GM12878 (cell line): ENCODE data around the gene MT1H. TPM values are rescaled to one million over a fixed set of nuclear protein-coding genes. Genes with fewer than 3 reads are reported as not detected.

ENCODE experiments used
- ATAC-seq: fragments of 200-7000 bp; cut with Tn5 transposase; 3 replicates; pipeline ENCODE4 v1.9.1; 2020; ENCODE audit warnings: mild to moderate bottlenecking, moderate library complexity
- BruUV-seq: library from RNA; stranded (reverse); fragments of 400-500 nt; replicated peaks from 2 replicates; lab custom pipeline; 2021; lab: Mats Ljungman, UMichigan
- CTCF ChIA-PET: fragments of 300-600 bp; sonication (Branson Sonifier 250); formaldehyde crosslinking; extraction: SDS; loops from one replicate; lab custom pipeline; 2021; ENCODE audit warnings: inconsistent platforms; lab: Yijun Ruan, JAX
- POLR2A ChIA-PET: fragments of 350-600 bp; formaldehyde crosslinking; extraction: SDS; loops from one replicate; lab custom pipeline; 2021; ENCODE audit warnings: inconsistent platforms; lab: Charles Lee
- RAD21 ChIA-PET: fragments of 300-600 bp; sonication (Branson Sonifier 250); formaldehyde crosslinking; loops from one replicate; lab custom pipeline; 2023; ENCODE audit warnings: antibody characterized with exemption; ENCODE audit not compliant: unreplicated experiment; lab: Charles Lee
- SMC1A ChIA-PET: fragments of 300-600 bp; sonication (Branson Sonifier 250); formaldehyde crosslinking; loops from one replicate; lab custom pipeline; 2023; ENCODE audit not compliant: unreplicated experiment, uncharacterized antibody; lab: Charles Lee
- DNase-seq: peaks from one replicate; pipeline ENCODE4 v3.0.0-alpha.2; 2011; ENCODE audit warnings: low read depth, low spot score
- FAIRE-seq: peaks from 3 replicates; lab custom pipeline; 2011; peaks lifted over from hg19 to GRCh38; lab: Jason Lieb, UNC
- H2AFZ ChIP-seq: 2 replicates; pipeline ENCODE4 v1.6.0; 2011; ENCODE audit warnings: low read depth, low read length, control low read depth; ENCODE audit not compliant: control insufficient read depth
- H3K27ac ChIP-seq: 2 replicates; pipeline ENCODE4 v1.5.1; 2011; ENCODE audit warnings: control low read depth; ENCODE audit not compliant: control insufficient read depth, insufficient read depth
- H3K27me3 ChIP-seq, 2 experiments: replicated peaks in 1 of 2; 2 replicates each; pipeline versions ENCODE4 v1.6.0 to v1.6.1; 2011; ENCODE audit warnings: low read length in 1 of 2; ENCODE audit not compliant: control insufficient read depth in 2 of 2, insufficient read depth in 2 of 2
- H3K36me3 ChIP-seq, 2 experiments: 2 replicates each; pipeline ENCODE4 v1.5.1; 2011; ENCODE audit warnings: low read length in 1 of 2; ENCODE audit not compliant: control insufficient read depth in 2 of 2, insufficient read depth in 2 of 2
- H3K4me1 ChIP-seq: 2 replicates; pipeline ENCODE4 v1.6.1; 2011; ENCODE audit warnings: mild to moderate bottlenecking, low read length, moderate library complexity, mixed read lengths; ENCODE audit not compliant: control insufficient read depth, insufficient read depth
- H3K4me2 ChIP-seq: 2 replicates; pipeline ENCODE4 v1.6.0; 2011; ENCODE audit warnings: control low read depth; ENCODE audit not compliant: control insufficient read depth, insufficient read depth
- H3K4me3 ChIP-seq: fragments of 200-600 bp; sonication (generic); 2 replicates; pipeline ENCODE4 v1.5.1; 2016
- H3K79me2 ChIP-seq: 2 replicates; pipeline ENCODE4 v1.6.0; 2011; ENCODE audit warnings: low read length; ENCODE audit not compliant: control insufficient read depth, insufficient read depth
- H3K9ac ChIP-seq: 2 replicates; pipeline ENCODE4 v1.8.0; 2011; ENCODE audit warnings: low read length, control low read depth, mixed read lengths; ENCODE audit not compliant: control insufficient read depth, insufficient read depth
- H3K9me3 ChIP-seq: replicated peaks from 3 replicates; pipeline ENCODE4 v1.5.1; 2011; ENCODE audit warnings: mild to moderate bottlenecking, low read length; ENCODE audit not compliant: control insufficient read depth, insufficient read depth
- H4K20me1 ChIP-seq: 2 replicates; pipeline ENCODE4 v1.6.0; 2011; ENCODE audit not compliant: control insufficient read depth, insufficient read depth
- BHLHE40 ChIP-seq, 2 experiments: fragments of 450-650 bp in 1 of 2; IDR thresholded peaks; 2 replicates each; pipeline ENCODE4 v1.6.1; 2011 to 2017; ENCODE audit warnings: low read depth in 2 of 2, borderline replicate concordance in 1 of 2, improper control_type of control experiment in 1 of 2, low read length in 1 of 2, mild to moderate bottlenecking in 1 of 2
- CREB1 ChIP-seq: IDR thresholded peaks from 2 replicates; pipeline ENCODE4 v1.6.1; 2012; ENCODE audit warnings: low read depth, mild to moderate bottlenecking, inconsistent platforms
- ETV6 ChIP-seq, 2 experiments: fragments of 450-650 bp in 1 of 2; IDR thresholded peaks in 1 of 2; conservative IDR thresholded peaks in 1 of 2; 2 replicates each; pipeline ENCODE4 v1.6.1; 2014; ENCODE audit warnings: antibody characterized with exemption in 1 of 2, borderline replicate concordance in 1 of 2, low read depth in 1 of 2, mild to moderate bottlenecking in 1 of 2, moderate library complexity in 1 of 2
- HDAC6 ChIP-seq: fragments of 200-600 bp; sonication (generic); IDR thresholded peaks from one replicate; pipeline ENCODE4 v1.8.0; 2017; ENCODE audit warnings: antibody characterized with exemption; ENCODE audit not compliant: unreplicated experiment
- IKZF1 ChIP-seq: fragments of 450-650 bp; conservative IDR thresholded peaks from 2 replicates; pipeline ENCODE4 v1.6.1; 2017; ENCODE audit warnings: antibody characterized with exemption, mild to moderate bottlenecking
- KLF5 ChIP-seq: fragments of 450-650 bp; IDR thresholded peaks from 2 replicates; pipeline ENCODE4 v1.6.1; 2014; ENCODE audit warnings: mild to moderate bottlenecking; ENCODE audit not compliant: partially characterized antibody
- NFXL1 ChIP-seq: fragments of 450-650 bp; IDR thresholded peaks from 2 replicates; pipeline ENCODE4 v1.6.1; 2017; ENCODE audit warnings: antibody characterized with exemption, mild to moderate bottlenecking, borderline replicate concordance
- RAD51 ChIP-seq: fragments of 450-650 bp; IDR thresholded peaks from 2 replicates; pipeline ENCODE4 v1.6.1; 2016; ENCODE audit warnings: moderate library complexity, mild to moderate bottlenecking, inconsistent platforms
- STAT3 ChIP-seq: IDR thresholded peaks from 2 replicates; pipeline ENCODE4 v1.6.1; 2011; ENCODE audit warnings: low read depth, low read length, improper control_type of control experiment
- TBL1XR1 ChIP-seq: IDR thresholded peaks from 2 replicates; pipeline ENCODE4 v1.6.1; 2012; ENCODE audit warnings: low read depth, low read length, improper control_type of control experiment
- WRNIP1 ChIP-seq: IDR thresholded peaks from 2 replicates; pipeline ENCODE4 v1.6.1; 2011; ENCODE audit warnings: low read depth, low read length, improper control_type of control experiment, borderline replicate concordance
- ZBED1 ChIP-seq: IDR thresholded peaks from 2 replicates; pipeline ENCODE4 v1.6.1; 2016; ENCODE audit warnings: borderline replicate concordance
- ZNF384 ChIP-seq: IDR thresholded peaks from 2 replicates; pipeline ENCODE4 v1.6.1; 2012; ENCODE audit warnings: low read depth, mild to moderate bottlenecking, low read length, improper control_type of control experiment, borderline replicate concordance
- ZZZ3 ChIP-seq: IDR thresholded peaks from 2 replicates; pipeline ENCODE4 v1.6.1; 2011; ENCODE audit warnings: low read depth; ENCODE audit not compliant: control insufficient read depth, insufficient read length
- WGBS: methylation state at CpG from one replicate; pipeline ENCODE4 v1.1.6; 2016; ENCODE audit warnings: low lambda C conversion rate; ENCODE audit not compliant: insufficient replicate concordance, insufficient coverage; ENCODE audit errors: missing lambda C conversion rate; 5-methylcytosine and 5-hydroxymethylcytosine counted together
- in situ Hi-C: fragments of 300-500 bp; cut with MboI; formaldehyde crosslinking; loops from 9 replicates; pipeline ENCODE4 v1.14.3; 2018; ENCODE audit warnings: mixed read lengths
- intact Hi-C: fragments of 100-400 bp; cut with micrococcal nuclease; formaldehyde crosslinking; loops from one replicate; pipeline ENCODE4 v1.14.2; 2022; ENCODE audit not compliant: unreplicated experiment
- polyA plus RNA-seq, 11 experiments: library from polyadenylated mRNA; depleted of rRNA in 4 of 11; unstranded in 6 of 11; stranded (reverse) in 5 of 11; fragments of >200 nt; fragmentation: Nextera tagmentation in 4 of 11; fragmentation: Illumina TruSeq in 1 of 11; extraction: Ambion mirVana in 4 of 11; extraction: Trizol in 1 of 11; gene quantifications; 1 replicate in 1 of 11; 2 replicates in 10 of 11; pipeline versions ENCODE4 v1.2.1 to v1.2.3, GENCODE V29; 2011 to 2016; ENCODE audit warnings: inconsistent platforms in 2 of 11, missing spikeins in 2 of 11, low read depth in 1 of 11
- total RNA-seq, 4 experiments: library from RNA; depleted of rRNA in 3 of 4; stranded (reverse); fragments of >200 nt in 3 of 4; fragmentation: Illumina TruSeq in 1 of 4; extraction: Trizol in 1 of 4; gene quantifications; 2 replicates each; pipeline versions ENCODE4 v1.2.1 to v1.2.3, GENCODE V29; 2013 to 2021
- TF ChIP-seq, protein P1 (sequence below): fragments of 450-650 bp; IDR thresholded peaks from 2 replicates; pipeline ENCODE4 v1.6.1; 2016; ENCODE audit warnings: mild to moderate bottlenecking

MT1H gene
- total and polyA plus RNA-seq, 10 of the 15 experiments (the other 5 are each of a cell fraction or from before 2014, with no cell fraction given): 0.40 to 6.0 (median 1.1) TPM; not detected in 2

DNA sequence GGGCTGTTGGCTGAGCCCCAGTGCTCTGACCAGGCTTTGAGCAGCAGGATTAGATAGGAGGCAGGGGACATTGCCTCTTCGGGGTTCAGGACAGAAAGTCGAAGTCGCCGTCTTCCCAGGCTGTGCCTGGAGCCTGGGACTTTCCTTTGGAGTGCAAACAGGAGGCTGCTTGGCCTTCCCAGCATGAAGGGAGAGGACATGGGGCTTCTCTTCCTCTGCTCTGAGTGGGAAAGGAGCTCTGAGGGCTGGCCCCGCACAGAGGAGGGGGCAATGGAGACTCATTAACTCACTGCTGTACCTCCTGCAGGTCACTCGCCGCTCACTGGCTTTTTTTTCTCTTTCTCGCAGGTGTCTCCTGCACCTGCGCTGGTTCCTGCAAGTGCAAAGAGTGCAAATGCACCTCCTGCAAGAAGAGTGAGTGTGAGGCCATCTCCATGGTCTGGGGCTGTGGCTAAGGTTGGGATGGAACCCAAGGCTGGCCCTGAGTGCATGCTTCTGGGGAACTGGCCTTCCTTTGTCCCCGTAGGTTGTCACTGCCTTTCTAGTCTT, 11.2 kb upstream of the MT1H start:
- TF ChIP-seq NFXL1: no peak
- no peak for TF ChIP-seq IKZF1
- no peak for TF ChIP-seq WRNIP1
- no peak for TF ChIP-seq HDAC6
- TF ChIP-seq ZZZ3: no peak
- no peak for TF ChIP-seq ZNF384
- TF ChIP-seq CREB1: no peak
- no peak for TF ChIP-seq ETV6 (conservative IDR thresholded peaks at IDR 0.05 in 1 of 2, IDR thresholded peaks at IDR 0.05 in 1 of 2; ENCODE audit: borderline replicate concordance in 1 of 2, low read depth in 1 of 2)
- TF ChIP-seq RAD51: no peak
- TF ChIP-seq, protein P1, sequence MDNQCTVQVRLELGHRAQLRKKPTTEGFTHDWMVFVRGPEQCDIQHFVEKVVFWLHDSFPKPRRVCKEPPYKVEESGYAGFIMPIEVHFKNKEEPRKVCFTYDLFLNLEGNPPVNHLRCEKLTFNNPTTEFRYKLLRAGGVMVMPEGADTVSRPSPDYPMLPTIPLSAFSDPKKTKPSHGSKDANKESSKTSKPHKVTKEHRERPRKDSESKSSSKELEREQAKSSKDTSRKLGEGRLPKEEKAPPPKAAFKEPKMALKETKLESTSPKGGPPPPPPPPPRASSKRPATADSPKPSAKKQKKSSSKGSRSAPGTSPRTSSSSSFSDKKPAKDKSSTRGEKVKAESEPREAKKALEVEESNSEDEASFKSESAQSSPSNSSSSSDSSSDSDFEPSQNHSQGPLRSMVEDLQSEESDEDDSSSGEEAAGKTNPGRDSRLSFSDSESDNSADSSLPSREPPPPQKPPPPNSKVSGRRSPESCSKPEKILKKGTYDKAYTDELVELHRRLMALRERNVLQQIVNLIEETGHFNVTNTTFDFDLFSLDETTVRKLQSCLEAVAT: no peak
- TF ChIP-seq ZBED1: no peak
- TF ChIP-seq STAT3: no peak
- TF ChIP-seq TBL1XR1: no peak
- TF ChIP-seq KLF5: no peak
- no peak for TF ChIP-seq BHLHE40 (IDR thresholded peaks at IDR 0.05; ENCODE audit: borderline replicate concordance in 1 of 2, low read depth in 2 of 2, low read length in 1 of 2)
- BruUV-seq: no TSS peak
- Histone ChIP-seq H2AFZ (peak overlapping the region; percentile 75; the same call in 1 of the 2 replicates), H3K27ac (no peak overlapping the region), H4K20me1 (no peaks in the 10 kb centered on the region), H3K4me1 (no peaks in the 10 kb centered on the region), H3K9me3 (no peaks in the 10 kb centered on the region), H3K36me3 (no peaks in the 10 kb centered on the region), H3K27me3 (peaks cover 12 to 14% of the 10 kb centered on the region in 2 experiments), H3K4me3 (0 out of 2 replicates have a peak overlapping the region, but pooled peaks have one; percentile 52), H3K9ac (no peak overlapping the region), H3K4me2 (peak overlapping the region; percentile 72; the same call in 1 of the 2 replicates), H3K79me2 (no peaks in the 10 kb centered on the region)
- intact Hi-C loops (no loop called here), in situ Hi-C loops (no loop called here)
- ChIA-PET CTCF (no interaction called here), SMC1A (no interaction called here), RAD21 (no interaction called here), POLR2A (no interaction called here)
- WGBS: 44% methylated on average over 10 of the region's 10 CpGs
- DNase-seq: no peak
- no peak for ATAC-seq
- no peak for FAIRE-seq
